ENCODE measurements around the gene RNF8. TPM values are rescaled to one million over a fixed set of nuclear protein-coding genes. Genes with fewer than 3 reads are reported as not detected.
A peak's percentile ranks its signal among the peaks of the same experiment; 100 is the strongest.

Gene RNF8
- total and polyA plus RNA-seq, 10 of the 15 experiments (the other 5 are each of a cell fraction or from before 2014, with no cell fraction given), result 7.8 to 30.2 (median 23.3) TPM

DNA sequence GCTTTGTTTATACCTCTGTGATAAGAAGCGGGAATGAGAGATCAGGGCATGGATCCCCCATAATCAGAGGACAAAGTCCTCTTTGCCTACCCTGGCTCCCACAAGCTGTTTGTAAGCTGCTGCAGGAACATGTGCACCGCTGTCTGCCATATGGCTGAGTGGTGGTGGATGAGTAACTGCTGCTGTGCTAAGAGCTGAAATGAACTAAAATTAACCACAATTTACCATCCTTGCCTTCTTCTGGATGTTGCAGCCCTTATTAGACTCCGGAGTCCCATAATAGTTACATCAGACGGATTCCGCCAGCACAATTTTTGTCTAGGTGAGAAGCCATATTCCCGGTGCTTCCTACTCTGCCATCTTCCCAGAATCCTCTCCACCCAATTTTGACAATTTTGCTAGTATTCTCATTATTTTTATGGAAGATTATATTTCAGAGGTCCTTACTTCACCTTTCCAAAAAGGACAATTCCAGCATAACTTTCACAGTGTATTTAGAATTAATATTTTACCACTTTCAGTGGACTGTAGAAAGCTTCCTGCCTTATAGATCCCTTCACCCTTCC lies 73.2 kb downstream of the RNF8 start:
- Histone ChIP-seq H3K36me3 (ENCODE audit: control insufficient read depth in 2 of 2, insufficient read depth in 2 of 2, low read length in 1 of 2) (no peaks in the 10 kb centered on the region), H3K79me2 (ENCODE audit: control insufficient read depth, insufficient read depth, low read length) (no peaks in the 10 kb centered on the region), H3K4me1 (ENCODE audit: control insufficient read depth, insufficient read depth, low read length) (no peaks in the 10 kb centered on the region), H3K27ac (ENCODE audit: control insufficient read depth, insufficient read depth) (no peak overlapping the region), H3K4me3 (no peak overlapping the region), H3K9me3 (replicated peaks; ENCODE audit: control insufficient read depth, insufficient read depth, low read length) (no peaks in the 10 kb centered on the region), H2AFZ (ENCODE audit: control insufficient read depth, low read depth, low read length) (no peak overlapping the region), H3K27me3 (replicated peaks in 1 of 2; ENCODE audit: control insufficient read depth in 2 of 2, insufficient read depth in 2 of 2, low read length in 1 of 2) (no peaks in the 10 kb centered on the region), H3K4me2 (ENCODE audit: control insufficient read depth, insufficient read depth) (no peak overlapping the region), H4K20me1 (ENCODE audit: control insufficient read depth, insufficient read depth) (no peaks in the 10 kb centered on the region), H3K9ac (ENCODE audit: control insufficient read depth, insufficient read depth, low read length) (no peak overlapping the region)
- no peak for DNase-seq (ENCODE audit: low read depth, low spot score)
- WGBS (ENCODE audit: insufficient coverage, insufficient replicate concordance, low lambda C conversion rate, missing lambda C conversion rate), result 78% methylated on average over 6 of the region's 6 CpGs
- ChIA-PET RAD21 (ENCODE audit: unreplicated experiment) (no interaction called here), SMC1A (ENCODE audit: uncharacterized antibody, unreplicated experiment) (interaction anchor here (0.7 to 0.9 kb wide), 2 partner anchors 12 to 138 kb away, joined by 3 read pairs; no protein-coding TSS in a partner anchor), POLR2A (interaction anchor here (1.1 kb wide), 1 partner anchor 49 kb away, joined by 3 read pairs; no protein-coding TSS in a partner anchor), CTCF (interaction anchor here (0.7 kb wide), 1 partner anchor 16 kb away, joined by 3 read pairs; no protein-coding TSS in a partner anchor)
- no peak; the same call in 2 of the 3 replicates for ATAC-seq
- intact Hi-C loops (cut with micrococcal nuclease; ENCODE audit: unreplicated experiment), result no loop called here
- BruUV-seq (replicated peaks), result no TSS peak
- TF ChIP-seq ZNF24 (IDR thresholded peaks at IDR 0.05) (no peak), BCL11A (IDR thresholded peaks at IDR 0.05; ENCODE audit: low read depth, low read length) (no peak), STAT3 (IDR thresholded peaks at IDR 0.05; ENCODE audit: low read depth, low read length) (no peak), IKZF2 (IDR thresholded peaks at IDR 0.05) (no peak), TCF7 (IDR thresholded peaks at IDR 0.05; ENCODE audit: borderline replicate concordance) (no peak), MEF2A (IDR thresholded peaks at IDR 0.05; ENCODE audit: insufficient read depth, low read depth, low read length) (no peak), MEF2B (IDR thresholded peaks at IDR 0.05; ENCODE audit: partially characterized antibody, poor library complexity, severe bottlenecking) (no peak), HCFC1 (IDR thresholded peaks at IDR 0.05; ENCODE audit: low read length) (no peak)
- in situ Hi-C loops (cut with MboI), result no loop called here
- FAIRE-seq, result no peak

DNA sequence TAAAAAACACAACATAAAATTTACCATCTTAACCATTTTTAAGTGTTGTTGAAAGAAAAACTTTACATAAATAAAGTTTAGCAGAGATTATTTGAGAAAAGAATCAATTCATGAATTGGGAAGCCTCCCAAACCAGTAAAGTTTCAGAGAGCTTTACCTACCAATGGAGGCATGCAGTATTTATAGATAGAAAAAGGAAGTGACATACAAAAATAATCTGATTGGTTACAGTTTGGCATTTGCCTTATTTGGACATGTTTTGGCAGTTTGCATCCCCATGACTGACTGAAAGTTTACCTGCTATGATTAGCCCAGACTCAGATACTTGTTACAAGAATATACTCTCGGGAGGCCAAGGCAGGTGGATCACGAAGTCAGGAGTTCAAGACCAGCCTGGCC lies 75.6 kb downstream of the RNF8 start:
- no TSS peak for BruUV-seq (replicated peaks)
- in situ Hi-C loops (cut with MboI), result no loop called here
- Histone ChIP-seq H3K9me3 (replicated peaks; ENCODE audit: control insufficient read depth, insufficient read depth, low read length) (no peaks in the 10 kb centered on the region), H3K36me3 (ENCODE audit: control insufficient read depth in 2 of 2, insufficient read depth in 2 of 2, low read length in 1 of 2) (no peaks in the 10 kb centered on the region), H4K20me1 (ENCODE audit: control insufficient read depth, insufficient read depth) (no peaks in the 10 kb centered on the region), H3K4me3 (no peak overlapping the region), H3K27me3 (replicated peaks in 1 of 2; ENCODE audit: control insufficient read depth in 2 of 2, insufficient read depth in 2 of 2, low read length in 1 of 2) (no peaks in the 10 kb centered on the region), H3K4me1 (ENCODE audit: control insufficient read depth, insufficient read depth, low read length) (no peaks in the 10 kb centered on the region), H2AFZ (ENCODE audit: control insufficient read depth, low read depth, low read length) (no peak overlapping the region; the same call in 1 of the 2 replicates), H3K79me2 (ENCODE audit: control insufficient read depth, insufficient read depth, low read length) (peaks cover 16% of the 10 kb centered on the region), H3K4me2 (ENCODE audit: control insufficient read depth, insufficient read depth) (no peak overlapping the region), H3K27ac (ENCODE audit: control insufficient read depth, insufficient read depth) (no peak overlapping the region), H3K9ac (ENCODE audit: control insufficient read depth, insufficient read depth, low read length) (no peak overlapping the region)
- POLR2A ChIA-PET, result no interaction called here
- no peak for ATAC-seq
- RAD21 ChIA-PET (ENCODE audit: unreplicated experiment), result no interaction called here
- CTCF ChIA-PET, result interaction anchor here (0.7 to 1.8 kb wide), 3 partner anchors 12 to 47 kb away, joined by 3 to 4 read pairs (median 4); no protein-coding TSS in a partner anchor
- WGBS (ENCODE audit: insufficient coverage, insufficient replicate concordance, low lambda C conversion rate, missing lambda C conversion rate), result 48% methylated on average over 2 of the region's 2 CpGs
- intact Hi-C loops (cut with micrococcal nuclease; ENCODE audit: unreplicated experiment), result no loop called here
- DNase-seq (ENCODE audit: low read depth, low spot score), result no peak
- no peak for TF ChIP-seq RAD51 (IDR thresholded peaks at IDR 0.05)
- TF ChIP-seq SMAD1 (IDR thresholded peaks at IDR 0.05; ENCODE audit: low read depth, partially characterized antibody), result no peak
- peak; percentile 37; the same call in 1 of the 2 replicates for TF ChIP-seq SPI1 (IDR thresholded peaks at IDR 0.05; ENCODE audit: borderline replicate concordance, insufficient read depth, low read depth, low read length)
- TF ChIP-seq SRF (IDR thresholded peaks at IDR 0.05; ENCODE audit: low read depth in 2 of 2, low read length in 2 of 2), result peak; percentile 68 to 91
- TF ChIP-seq MEF2A (IDR thresholded peaks at IDR 0.05; ENCODE audit: insufficient read depth, low read depth, low read length), result 0 out of 2 replicates have a peak, but pooled peaks have one; percentile 14
- TF ChIP-seq, protein P1, sequence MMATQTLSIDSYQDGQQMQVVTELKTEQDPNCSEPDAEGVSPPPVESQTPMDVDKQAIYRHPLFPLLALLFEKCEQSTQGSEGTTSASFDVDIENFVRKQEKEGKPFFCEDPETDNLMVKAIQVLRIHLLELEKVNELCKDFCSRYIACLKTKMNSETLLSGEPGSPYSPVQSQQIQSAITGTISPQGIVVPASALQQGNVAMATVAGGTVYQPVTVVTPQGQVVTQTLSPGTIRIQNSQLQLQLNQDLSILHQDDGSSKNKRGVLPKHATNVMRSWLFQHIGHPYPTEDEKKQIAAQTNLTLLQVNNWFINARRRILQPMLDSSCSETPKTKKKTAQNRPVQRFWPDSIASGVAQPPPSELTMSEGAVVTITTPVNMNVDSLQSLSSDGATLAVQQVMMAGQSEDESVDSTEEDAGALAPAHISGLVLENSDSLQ (IDR thresholded peaks at IDR 0.05), result 0 out of 2 replicates have a peak, but pooled peaks have one; percentile 20
- FAIRE-seq, result no peak
- SMC1A ChIA-PET (ENCODE audit: uncharacterized antibody, unreplicated experiment), result no interaction called here

Measured in GM12878 (cell line).